ENCODE results near the gene NDUFA7.
"Not testable (repeated sequence)": the region's sequence is repeated elsewhere in the genome, so short reads cannot be mapped to it uniquely, and the experiment has no call there.

Gene NDUFA7

GRCh38 chr19:8343483-8343844, 22.3 kb upstream of the NDUFA7 start:
- no peak overlapping the region for H3K27ac ChIP-seq (replicated peaks)
- no peak for DNase-seq (ENCODE audit: low read depth in 1 of 2, low spot score in 1 of 2)
- peaks cover 35% of the 10 kb centered on the region for H3K27me3 ChIP-seq (ENCODE audit: insufficient read depth, poor library complexity, severe bottlenecking)
- no peak overlapping the region for H3K4me3 ChIP-seq (replicated peaks; ENCODE audit: insufficient read depth, low read length)
- no peak for TF ChIP-seq SPI1 (IDR thresholded peaks at IDR 0.05; ENCODE audit: borderline replicate concordance, low read depth)
- no peak for TF ChIP-seq GABPA (IDR thresholded peaks at IDR 0.05; ENCODE audit: low read depth)
- TF ChIP-seq POLR2AphosphoS5 (IDR thresholded peaks at IDR 0.05; ENCODE audit: low read depth), result no peak
- TF ChIP-seq, protein P1, sequence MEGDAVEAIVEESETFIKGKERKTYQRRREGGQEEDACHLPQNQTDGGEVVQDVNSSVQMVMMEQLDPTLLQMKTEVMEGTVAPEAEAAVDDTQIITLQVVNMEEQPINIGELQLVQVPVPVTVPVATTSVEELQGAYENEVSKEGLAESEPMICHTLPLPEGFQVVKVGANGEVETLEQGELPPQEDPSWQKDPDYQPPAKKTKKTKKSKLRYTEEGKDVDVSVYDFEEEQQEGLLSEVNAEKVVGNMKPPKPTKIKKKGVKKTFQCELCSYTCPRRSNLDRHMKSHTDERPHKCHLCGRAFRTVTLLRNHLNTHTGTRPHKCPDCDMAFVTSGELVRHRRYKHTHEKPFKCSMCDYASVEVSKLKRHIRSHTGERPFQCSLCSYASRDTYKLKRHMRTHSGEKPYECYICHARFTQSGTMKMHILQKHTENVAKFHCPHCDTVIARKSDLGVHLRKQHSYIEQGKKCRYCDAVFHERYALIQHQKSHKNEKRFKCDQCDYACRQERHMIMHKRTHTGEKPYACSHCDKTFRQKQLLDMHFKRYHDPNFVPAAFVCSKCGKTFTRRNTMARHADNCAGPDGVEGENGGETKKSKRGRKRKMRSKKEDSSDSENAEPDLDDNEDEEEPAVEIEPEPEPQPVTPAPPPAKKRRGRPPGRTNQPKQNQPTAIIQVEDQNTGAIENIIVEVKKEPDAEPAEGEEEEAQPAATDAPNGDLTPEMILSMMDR (IDR thresholded peaks at IDR 0.05; ENCODE audit: insufficient read depth, low read length), result no peak
- TF ChIP-seq REST (IDR thresholded peaks at IDR 0.05; ENCODE audit: insufficient replicate concordance, low read depth), result no peak

GRCh38 chr19:8342684-8343482, 21.7 kb upstream of the NDUFA7 start, which contains the start of gene KANK3:
Gene KANK3, minus strand, starts transcription at chr19:8343262. Its CDS starts 5,434 bp downstream, at chr19:8337828.
- peaks cover 38% of the 10 kb centered on the region for H3K27me3 ChIP-seq (ENCODE audit: insufficient read depth, poor library complexity, severe bottlenecking)
- no peak within 1 kb of the TSS for H3K27ac ChIP-seq (replicated peaks)
- DNase-seq (ENCODE audit: low read depth in 1 of 2, low spot score in 1 of 2), result peak; percentile 77 to 81
- H3K4me3 ChIP-seq (replicated peaks; ENCODE audit: insufficient read depth, low read length), result peak within 1 kb of the TSS; percentile 18; the same call in 1 of the 2 replicates
- TF ChIP-seq, protein P1 (IDR thresholded peaks at IDR 0.05; ENCODE audit: insufficient read depth, low read length), result no peak
- TF ChIP-seq SPI1 (IDR thresholded peaks at IDR 0.05; ENCODE audit: borderline replicate concordance, low read depth), result no peak

DNA sequence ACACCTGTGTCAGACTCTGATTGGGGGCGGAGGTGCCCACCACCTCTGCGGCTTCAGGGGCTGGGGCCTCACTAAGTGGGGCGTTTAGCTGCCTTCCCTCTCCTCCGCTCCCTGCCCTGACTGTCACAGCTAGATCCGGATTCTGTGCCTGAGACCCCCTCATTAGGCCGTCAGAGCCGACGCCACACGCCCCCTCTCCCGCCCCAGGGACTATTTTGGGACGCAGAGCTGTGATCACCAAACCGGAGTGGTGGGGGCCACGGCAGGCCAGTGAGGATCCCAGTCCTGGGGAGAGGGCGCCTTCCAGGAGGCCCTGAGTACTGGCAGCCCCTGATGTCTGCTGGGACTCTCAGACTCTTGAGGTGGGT, 21.1 kb upstream of the NDUFA7 start:
- no peak overlapping the region for H3K4me3 ChIP-seq (replicated peaks; ENCODE audit: insufficient read depth, low read length)
- H3K27me3 ChIP-seq (ENCODE audit: insufficient read depth, poor library complexity, severe bottlenecking), result peaks cover 38% of the 10 kb centered on the region
- DNase-seq (ENCODE audit: low read depth in 1 of 2, low spot score in 1 of 2), result no peak
- TF ChIP-seq REST (IDR thresholded peaks at IDR 0.05; ENCODE audit: insufficient replicate concordance, low read depth) (no peak), GABPA (IDR thresholded peaks at IDR 0.05; ENCODE audit: low read depth) (no peak), SPI1 (IDR thresholded peaks at IDR 0.05; ENCODE audit: borderline replicate concordance, low read depth) (no peak), POLR2AphosphoS5 (IDR thresholded peaks at IDR 0.05; ENCODE audit: low read depth) (no peak)
- TF ChIP-seq, protein P1 (IDR thresholded peaks at IDR 0.05; ENCODE audit: insufficient read depth, low read length), result no peak
- H3K27ac ChIP-seq (replicated peaks), result no peak overlapping the region

DNA sequence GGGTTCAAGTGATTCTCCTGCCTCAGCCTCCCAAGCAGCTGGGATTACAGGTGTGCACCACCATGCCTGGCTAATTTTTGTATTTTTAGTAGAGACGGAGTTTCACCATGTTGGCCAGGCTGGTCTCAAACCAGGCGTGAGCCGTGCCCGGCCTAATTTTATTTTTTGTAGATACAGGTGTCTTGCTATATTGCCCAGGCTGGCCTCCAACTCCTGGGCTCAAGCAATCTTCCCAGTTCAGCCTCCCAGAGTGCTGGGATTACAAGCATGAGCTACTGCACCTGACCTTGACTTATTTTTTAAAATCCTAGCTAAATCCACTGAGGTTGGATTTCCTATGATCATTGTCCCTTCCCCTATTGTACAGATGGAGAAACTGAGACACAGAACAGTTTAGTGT, 20.3 kb upstream of the NDUFA7 start:
- DNase-seq (ENCODE audit: low read depth in 1 of 2, low spot score in 1 of 2), result not testable (repeated sequence)
- H3K27me3 ChIP-seq (ENCODE audit: insufficient read depth, poor library complexity, severe bottlenecking), result peaks cover 40% of the 10 kb centered on the region

More for the DNA sequence above, 20.3 kb upstream of the NDUFA7 start:
- not testable (repeated sequence) for H3K27ac ChIP-seq (replicated peaks); H3K4me3 ChIP-seq (replicated peaks; ENCODE audit: insufficient read depth, low read length)

Data from HL-60 (cell line).